H9 (cell line): ENCODE results near the gene INAFM1. TPM values are rescaled to one million over a fixed set of nuclear protein-coding genes. Genes with fewer than 3 reads are reported as not detected.
A peak's percentile ranks its signal among the peaks of the same experiment; 100 is the strongest.

ENCODE experiments used
- DNase-seq: peaks from one replicate; pipeline ENCODE4 v3.0.0-alpha.2; 2017
- H2AFZ ChIP-seq: one replicate; pipeline ENCODE4 v1.6.1; 2013; ENCODE audit warnings: mild to moderate bottlenecking, low read length, control low read depth, moderate library complexity
- H2AK5ac ChIP-seq: 2 replicates; pipeline ENCODE4 v1.6.1; 2013; ENCODE audit warnings: low read length, control low read depth, mixed read lengths; ENCODE audit not compliant: insufficient read length
- H2BK120ac ChIP-seq: one replicate; pipeline ENCODE4 v1.6.1; 2013; ENCODE audit warnings: low read depth, mild to moderate bottlenecking, low read length, control low read depth, inconsistent platforms; ENCODE audit not compliant: poor library complexity, severe bottlenecking
- H2BK12ac ChIP-seq: 2 replicates; pipeline ENCODE4 v1.6.1; 2013; ENCODE audit warnings: low read length, control low read depth, mixed read lengths, low read depth; ENCODE audit not compliant: insufficient read length
- H2BK15ac ChIP-seq: 2 replicates; pipeline ENCODE4 v1.6.1; 2013; ENCODE audit warnings: low read depth, low read length, control low read depth
- H2BK20ac ChIP-seq: one replicate; pipeline ENCODE4 v1.6.1; 2013; ENCODE audit warnings: low read depth, mild to moderate bottlenecking, low read length, control low read depth, inconsistent platforms; ENCODE audit not compliant: poor library complexity, severe bottlenecking
- H2BK5ac ChIP-seq: 2 replicates; pipeline ENCODE4 v1.6.1; 2013; ENCODE audit warnings: low read length, control low read depth, mixed read lengths; ENCODE audit not compliant: insufficient read length
- H3K14ac ChIP-seq: 2 replicates; pipeline ENCODE4 v1.6.1; 2013; ENCODE audit warnings: low read length, control low read depth; ENCODE audit not compliant: insufficient read depth
- H3K18ac ChIP-seq: 2 replicates; pipeline ENCODE4 v1.6.1; 2013; ENCODE audit warnings: low read depth, mild to moderate bottlenecking, mixed read lengths, low read length, control low read depth; ENCODE audit not compliant: insufficient read length
- H3K23ac ChIP-seq: 2 replicates; pipeline ENCODE4 v1.6.1; 2013; ENCODE audit warnings: low read length, control low read depth, mixed read lengths, low read depth; ENCODE audit not compliant: insufficient read length
- H3K23me2 ChIP-seq: 2 replicates; pipeline ENCODE4 v1.6.1; 2013; ENCODE audit warnings: low read depth, mild to moderate bottlenecking, mixed read lengths, low read length, control low read depth; ENCODE audit not compliant: insufficient read length, poor library complexity, severe bottlenecking
- H3K27ac ChIP-seq: 2 replicates; pipeline ENCODE4 v1.5.1; 2013; ENCODE audit warnings: low read length, control low read depth, mixed read lengths, low read depth; ENCODE audit not compliant: insufficient read length
- H3K27me3 ChIP-seq: 2 replicates; pipeline ENCODE4 v1.6.1; 2013; ENCODE audit warnings: low read length, control low read depth, inconsistent platforms; ENCODE audit not compliant: insufficient read depth
- H3K4ac ChIP-seq: 2 replicates; pipeline ENCODE4 v1.6.1; 2013; ENCODE audit warnings: low read depth, mild to moderate bottlenecking, control low read depth, inconsistent platforms, low read length, moderate library complexity
- H3K4me1 ChIP-seq: 2 replicates; pipeline ENCODE4 v1.6.1; 2013; ENCODE audit warnings: low read length, control low read depth, inconsistent platforms; ENCODE audit not compliant: insufficient read depth
- H3K4me2 ChIP-seq: 2 replicates; pipeline ENCODE4 v1.6.1; 2013; ENCODE audit warnings: low read length, control low read depth, mixed read lengths; ENCODE audit not compliant: insufficient read length, insufficient read depth
- H3K56ac ChIP-seq: 2 replicates; pipeline ENCODE4 v1.6.1; 2013; ENCODE audit warnings: low read depth, mild to moderate bottlenecking, mixed read lengths, low read length, control low read depth; ENCODE audit not compliant: insufficient read length
- H3K79me1 ChIP-seq: 2 replicates; pipeline ENCODE4 v1.6.1; 2013; ENCODE audit warnings: low read depth, mild to moderate bottlenecking, moderate library complexity, low read length, control low read depth, inconsistent platforms; ENCODE audit not compliant: insufficient read depth, poor library complexity, severe bottlenecking
- H3K79me2 ChIP-seq: 2 replicates; pipeline ENCODE4 v1.6.1; 2013; ENCODE audit warnings: low read length, control low read depth, inconsistent platforms; ENCODE audit not compliant: insufficient read depth
- H3K9ac ChIP-seq: 2 replicates; pipeline ENCODE4 v1.6.1; 2013; ENCODE audit warnings: low read length, control low read depth, mixed read lengths; ENCODE audit not compliant: insufficient read length; ENCODE audit errors: extremely low read depth
- H3K9me3 ChIP-seq: one replicate; pipeline ENCODE4 v1.6.1; 2013; ENCODE audit warnings: low read depth, low read length, inconsistent platforms; ENCODE audit not compliant: control insufficient read depth
- H3T11ph ChIP-seq: one replicate; pipeline ENCODE4 v1.6.1; 2013; ENCODE audit warnings: mild to moderate bottlenecking, low read length, control low read depth, inconsistent platforms
- H4K20me1 ChIP-seq: one replicate; pipeline ENCODE4 v1.6.1; 2013; ENCODE audit not compliant: control insufficient read depth, insufficient read length, insufficient read depth
- H4K5ac ChIP-seq: 2 replicates; pipeline ENCODE4 v1.6.1; 2013; ENCODE audit warnings: low read depth, mild to moderate bottlenecking, mixed read lengths, low read length, control low read depth; ENCODE audit not compliant: insufficient read length
- H4K8ac ChIP-seq: replicated peaks from 2 replicates; pipeline ENCODE4 v1.6.1; 2013; ENCODE audit warnings: low read length, control low read depth, mixed read lengths, low read depth; ENCODE audit not compliant: insufficient read length
- H4K91ac ChIP-seq: 2 replicates; pipeline ENCODE4 v1.6.1; 2013; ENCODE audit warnings: low read depth, mild to moderate bottlenecking, moderate library complexity, mixed read lengths, low read length, control low read depth; ENCODE audit not compliant: insufficient read length
- H3K27ac Mint-ChIP-seq, 3 experiments: 2 replicates in 2 of 3; 3 replicates in 1 of 3; pipeline ENCODE4 v1.8.0; 2020 to 2021; ENCODE audit warnings: mixed read lengths in 3 of 3, mild to moderate bottlenecking in 1 of 3, moderate library complexity in 1 of 3
- H3K27me3 Mint-ChIP-seq: 2 replicates; pipeline ENCODE4 v1.8.0; 2021; ENCODE audit warnings: low read depth, mild to moderate bottlenecking, moderate library complexity, mixed read lengths
- H3K36me3 Mint-ChIP-seq, 3 experiments: 2 replicates in 2 of 3; 3 replicates in 1 of 3; pipeline ENCODE4 v1.8.0; 2020 to 2021; ENCODE audit warnings: low read depth in 3 of 3, mixed read lengths in 3 of 3; ENCODE audit not compliant: insufficient read depth in 1 of 3
- H3K4me1 Mint-ChIP-seq, 2 experiments: 2 replicates each; pipeline ENCODE4 v1.8.0; 2020; ENCODE audit warnings: mixed read lengths in 2 of 2
- H3K4me3 Mint-ChIP-seq, 2 experiments: 2 replicates in 1 of 2; 3 replicates in 1 of 2; pipeline ENCODE4 v1.8.0; 2020 to 2021; ENCODE audit warnings: mild to moderate bottlenecking in 2 of 2, mixed read lengths in 2 of 2, moderate library complexity in 1 of 2
- H3K9me3 Mint-ChIP-seq, 2 experiments: 2 replicates in 1 of 2; 3 replicates in 1 of 2; pipeline ENCODE4 v1.8.0; 2020; ENCODE audit warnings: mild to moderate bottlenecking in 2 of 2, mixed read lengths in 2 of 2, moderate library complexity in 1 of 2
- WGBS: extraction: QIAGEN DNeasy Blood & Tissue Kit; methylation state at CpG from one replicate; pipeline ENCODE4 v1.1.7; 2013; ENCODE audit warnings: missing lambda C conversion rate, low lambda C conversion rate, mixed read lengths; ENCODE audit not compliant: insufficient read length; ENCODE audit errors: extremely low coverage; 5-methylcytosine and 5-hydroxymethylcytosine counted together
- total RNA-seq: library from RNA; stranded (reverse); gene quantifications from 2 replicates; pipeline ENCODE4 v1.2.1, GENCODE V29; 2021
- TF ChIP-seq, protein P1 (sequence below): fragments of 200-600 bp; sonication (generic); conservative IDR thresholded peaks from 3 replicates; pipeline ENCODE4 v1.8.0; 2021; ENCODE audit warnings: antibody characterized with exemption, mild to moderate bottlenecking

INAFM1 gene
- total RNA-seq, 1 experiment from 2014 or later, result 8.5 TPM

DNA sequence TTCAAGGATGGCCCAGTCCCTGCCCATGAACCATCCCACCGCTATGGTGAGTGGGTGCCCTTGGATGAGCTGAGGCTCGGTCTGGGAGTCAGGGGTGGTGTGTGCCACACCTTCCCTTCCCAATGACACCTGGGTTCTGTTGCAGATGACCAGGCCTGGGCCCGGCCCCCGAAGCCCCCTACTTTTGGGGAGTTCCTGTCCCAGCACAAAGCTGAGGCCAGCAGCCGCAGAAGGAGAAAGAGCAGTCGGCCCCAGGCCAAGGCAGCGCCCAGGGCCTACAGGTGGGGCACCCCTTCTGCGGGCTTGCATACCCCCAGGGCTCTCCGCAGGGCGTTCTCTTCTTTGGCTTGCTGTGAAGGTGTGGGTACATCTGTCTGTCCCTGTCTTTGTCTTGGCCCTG lies 4.3 kb upstream of the INAFM1 start:
- Histone ChIP-seq H3K4ac (no peak overlapping the region), H3K9me3 (no peaks in the 10 kb centered on the region), H2BK5ac (no peak overlapping the region), H2AFZ (no peak overlapping the region), H3K23ac (no peak overlapping the region), H3K18ac (no peak overlapping the region), H3T11ph (no peak overlapping the region), H3K4me1 (peaks cover 5% of the 10 kb centered on the region), H4K8ac (no peak overlapping the region), H2BK12ac (no peak overlapping the region), H2AK5ac (no peak overlapping the region), H3K27me3 (no peaks in the 10 kb centered on the region), H3K9ac (no peak overlapping the region), H2BK15ac (no peak overlapping the region), H2BK20ac (no peak overlapping the region), H3K23me2 (peaks cover 17% of the 10 kb centered on the region), H4K5ac (no peak overlapping the region), H3K79me1 (no peaks in the 10 kb centered on the region), H3K56ac (no peak overlapping the region), H3K14ac (no peak overlapping the region), H2BK120ac (no peak overlapping the region), H3K4me2 (no peak overlapping the region), H4K91ac (no peak overlapping the region), H4K20me1 (no peaks in the 10 kb centered on the region), H3K79me2 (no peaks in the 10 kb centered on the region), H3K27ac (no peak overlapping the region)
- peaks cover 3% of the 10 kb centered on the region for H3K27me3 Mint-ChIP-seq
- H3K9me3 Mint-ChIP-seq, result no peaks in the 10 kb centered on the region
- DNase-seq, result no peak
- no peak overlapping the region for H3K4me3 Mint-ChIP-seq
- peaks cover 17 to 21% of the 10 kb centered on the region in 2 experiments for H3K4me1 Mint-ChIP-seq
- no CpG with 5 or more reads among the region's 10 CpGs for WGBS
- TF ChIP-seq, protein P1, sequence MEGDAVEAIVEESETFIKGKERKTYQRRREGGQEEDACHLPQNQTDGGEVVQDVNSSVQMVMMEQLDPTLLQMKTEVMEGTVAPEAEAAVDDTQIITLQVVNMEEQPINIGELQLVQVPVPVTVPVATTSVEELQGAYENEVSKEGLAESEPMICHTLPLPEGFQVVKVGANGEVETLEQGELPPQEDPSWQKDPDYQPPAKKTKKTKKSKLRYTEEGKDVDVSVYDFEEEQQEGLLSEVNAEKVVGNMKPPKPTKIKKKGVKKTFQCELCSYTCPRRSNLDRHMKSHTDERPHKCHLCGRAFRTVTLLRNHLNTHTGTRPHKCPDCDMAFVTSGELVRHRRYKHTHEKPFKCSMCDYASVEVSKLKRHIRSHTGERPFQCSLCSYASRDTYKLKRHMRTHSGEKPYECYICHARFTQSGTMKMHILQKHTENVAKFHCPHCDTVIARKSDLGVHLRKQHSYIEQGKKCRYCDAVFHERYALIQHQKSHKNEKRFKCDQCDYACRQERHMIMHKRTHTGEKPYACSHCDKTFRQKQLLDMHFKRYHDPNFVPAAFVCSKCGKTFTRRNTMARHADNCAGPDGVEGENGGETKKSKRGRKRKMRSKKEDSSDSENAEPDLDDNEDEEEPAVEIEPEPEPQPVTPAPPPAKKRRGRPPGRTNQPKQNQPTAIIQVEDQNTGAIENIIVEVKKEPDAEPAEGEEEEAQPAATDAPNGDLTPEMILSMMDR, result no peak
- peak overlapping the region in 2 of 3 experiments; percentile 48 to 76; a peak in 3 of 7 replicates for H3K27ac Mint-ChIP-seq
- H3K36me3 Mint-ChIP-seq, result peaks cover 24 to 46% (median 45%) of the 10 kb centered on the region in 3 experiments
